Measurements from ENCODE around the gene RHBDD2.

The RHBDD2 gene

GRCh38 chr7:75916685-75917634 lies 38.1 kb downstream of the RHBDD2 start:
- DNase-seq (ENCODE audit: low read depth in 2 of 2, low spot score in 1 of 2): no peak

GRCh38 chr7:75920431-75921161 lies 41.8 kb downstream of the RHBDD2 start:
- DNase-seq (ENCODE audit: low read depth in 2 of 2, low spot score in 1 of 2): no peak

- DNase-seq (ENCODE audit: low read depth in 2 of 2, low spot score in 1 of 2): no peak
Observed at GRCh38 chr7:75921479-75921878, 42.6 kb downstream of the RHBDD2 start.

GRCh38 chr7:75922966-75923603 lies 44.3 kb downstream of the RHBDD2 start:
- no peak for DNase-seq (ENCODE audit: low read depth in 2 of 2, low spot score in 1 of 2)

GRCh38 chr7:75924256-75924655 lies 45.4 kb downstream of the RHBDD2 start:
- DNase-seq (ENCODE audit: low read depth in 2 of 2, low spot score in 1 of 2): no peak

GRCh38 chr7:75924889-75925288 lies 46.1 kb downstream of the RHBDD2 start:
- no peak for DNase-seq (ENCODE audit: low read depth in 2 of 2, low spot score in 1 of 2)

- DNase-seq (ENCODE audit: low read depth in 2 of 2, low spot score in 1 of 2): no peak
Observed at GRCh38 chr7:75925717-75926435, 47.0 kb downstream of the RHBDD2 start.

- no peak for DNase-seq (ENCODE audit: low read depth in 2 of 2, low spot score in 1 of 2)
Observed at GRCh38 chr7:75928568-75928914, 49.7 kb downstream of the RHBDD2 start.

- DNase-seq (ENCODE audit: low read depth in 2 of 2, low spot score in 1 of 2): no peak
Observed at GRCh38 chr7:75931680-75932079, 52.8 kb downstream of the RHBDD2 start.

GRCh38 chr7:75937958-75938786 lies 59.3 kb downstream of the RHBDD2 start:
- no peak for DNase-seq (ENCODE audit: low read depth in 2 of 2, low spot score in 1 of 2)

Data from stimulated activated CD8-positive, alpha-beta memory T cell treated with anti-CD3 and anti-CD28 coated beads, Interleukin-4, amount 100 ng/mL, for 1 hour (primary cell).